ENCODE data around the gene TEX261. TPM values are rescaled to one million over a fixed set of nuclear protein-coding genes. Genes with fewer than 3 reads are reported as not detected.

TEX261 gene
- polyA plus RNA-seq, 3 donors, result 52.6 to 55.6 (median 53.4) TPM

- DNase-seq (ENCODE audit: low read depth in 3 of 3, low spot score in 2 of 3), result no peak
These were observed 11.7 kb downstream of the TEX261 start for GRCh38 chr2:70982971-70983370.

- no peak for DNase-seq (ENCODE audit: low read depth in 3 of 3, low spot score in 2 of 3)
These were observed 12.5 kb downstream of the TEX261 start for GRCh38 chr2:70981866-70982810.

GRCh38 chr2:70981421-70981820, 13.3 kb downstream of the TEX261 start:
- no peak for DNase-seq (ENCODE audit: low read depth in 3 of 3, low spot score in 2 of 3)

DNA sequence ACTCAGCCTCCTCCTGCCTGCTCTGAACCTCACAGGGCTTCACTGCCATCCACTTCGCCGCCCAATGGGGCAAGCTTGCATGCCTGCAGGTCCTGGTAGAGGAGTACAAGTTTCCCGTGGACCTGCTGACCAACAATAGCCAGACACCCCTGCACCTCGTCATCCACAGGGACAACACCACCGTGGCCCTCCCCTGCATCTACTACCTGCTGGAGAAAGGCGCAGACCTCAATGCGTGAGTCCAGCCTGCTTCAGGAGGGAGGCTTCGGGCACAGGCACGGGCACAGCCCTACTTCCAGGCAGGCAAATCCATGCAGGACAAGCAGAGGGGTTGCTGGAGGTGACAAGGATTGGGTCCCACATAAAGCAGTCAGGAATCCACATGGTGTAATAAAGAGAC, 15.0 kb downstream of the TEX261 start:
- no peak for DNase-seq (ENCODE audit: low read depth in 3 of 3, low spot score in 2 of 3)

DNA sequence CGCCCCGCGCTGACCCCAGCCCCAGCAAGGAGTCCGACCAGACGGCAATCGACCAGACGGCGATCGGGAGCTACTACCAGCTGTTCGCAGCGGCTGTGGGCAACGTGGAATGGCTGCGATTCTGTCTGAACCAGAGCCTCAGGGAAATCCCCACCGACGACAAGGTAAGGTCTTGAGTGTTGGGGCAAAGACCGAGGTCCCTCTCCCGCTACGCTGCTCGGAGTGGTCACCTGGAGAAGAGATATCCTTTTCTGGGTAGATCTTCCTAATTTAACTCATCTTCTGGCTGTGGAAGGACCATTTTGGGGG, 15.5 kb downstream of the TEX261 start:
- DNase-seq (ENCODE audit: low read depth in 3 of 3, low spot score in 2 of 3), result no peak

DNA sequence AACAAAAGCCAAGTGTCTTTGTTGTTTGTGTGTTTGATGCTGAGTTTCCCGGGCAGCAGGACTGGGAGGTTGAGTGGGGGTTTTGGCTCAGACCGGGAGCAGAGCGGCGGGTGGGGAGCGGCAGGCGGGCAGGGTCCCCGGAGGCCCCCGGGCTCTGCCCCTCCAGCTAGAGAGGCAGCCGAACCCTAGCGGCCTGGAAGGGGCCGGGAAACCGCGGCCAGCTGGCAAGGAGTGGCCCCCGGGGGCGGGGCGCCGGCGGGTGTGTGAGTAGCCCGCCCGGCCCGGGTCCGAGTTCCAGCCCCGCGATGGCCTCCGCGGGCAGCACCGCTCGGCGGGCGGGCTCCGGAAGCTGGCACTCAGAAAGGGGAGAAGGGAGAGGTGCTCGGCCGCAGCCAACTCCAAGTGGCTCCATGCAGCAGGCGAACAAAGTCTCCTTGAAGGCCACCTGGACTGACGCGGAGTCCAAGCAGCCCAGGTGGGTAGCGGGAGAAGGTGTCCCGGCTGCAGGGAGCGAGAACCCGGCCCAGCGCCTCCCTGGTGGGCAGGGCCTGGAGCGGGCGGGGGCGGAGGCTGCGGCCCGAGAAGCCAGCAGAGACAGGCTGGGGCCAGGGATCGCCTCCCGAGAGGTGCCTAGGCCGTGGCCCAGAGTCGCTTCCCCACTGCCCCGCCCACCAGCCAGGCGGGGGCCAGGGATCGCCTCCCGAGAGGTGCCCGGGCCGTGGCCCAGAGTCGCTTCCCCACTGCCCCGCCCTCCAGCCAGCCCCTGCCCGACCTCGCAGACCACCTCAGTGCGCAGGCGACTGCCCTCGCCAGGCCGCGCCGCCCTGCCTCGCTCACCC, 16.1 kb downstream of the TEX261 start, which contains the start of gene ANKRD53:
Gene ANKRD53, plus strand, starts transcription at position 290 of the 839 bp plus-strand sequence. Its CDS starts 16 bp downstream, at position 306.
- DNase-seq (ENCODE audit: low read depth in 3 of 3, low spot score in 2 of 3), result no peak

GRCh38 chr2:70977605-70978205, 17.0 kb downstream of the TEX261 start:
- no peak for DNase-seq (ENCODE audit: low read depth in 3 of 3, low spot score in 2 of 3)

GRCh38 chr2:70975237-70975636, 19.4 kb downstream of the TEX261 start:
- no peak for DNase-seq (ENCODE audit: low read depth in 3 of 3, low spot score in 2 of 3)

DNA sequence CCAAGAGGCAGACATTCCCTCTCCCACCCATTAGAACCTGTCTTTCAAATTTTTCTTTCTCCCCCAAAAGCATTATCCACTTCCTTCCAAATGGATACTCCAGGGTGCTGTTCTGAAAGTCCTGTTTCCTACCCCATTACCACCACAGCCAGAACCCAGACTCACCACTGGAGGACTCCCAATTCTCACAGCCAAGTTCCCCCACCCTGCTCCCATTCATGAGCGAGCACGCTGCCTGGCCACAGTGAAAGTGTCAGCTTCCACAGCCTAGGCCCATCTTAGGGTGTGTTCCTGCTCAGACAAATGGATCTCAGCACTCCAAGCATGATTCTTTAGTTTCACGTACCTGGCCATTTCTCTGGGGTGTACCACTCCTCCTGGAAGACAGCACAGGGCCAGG, 20.1 kb downstream of the TEX261 start:
- no peak for DNase-seq (ENCODE audit: low read depth in 3 of 3, low spot score in 2 of 3)

- no peak for DNase-seq (ENCODE audit: low read depth in 3 of 3, low spot score in 2 of 3)
These were observed 27.5 kb downstream of the TEX261 start for GRCh38 chr2:70967189-70967588.

DNA sequence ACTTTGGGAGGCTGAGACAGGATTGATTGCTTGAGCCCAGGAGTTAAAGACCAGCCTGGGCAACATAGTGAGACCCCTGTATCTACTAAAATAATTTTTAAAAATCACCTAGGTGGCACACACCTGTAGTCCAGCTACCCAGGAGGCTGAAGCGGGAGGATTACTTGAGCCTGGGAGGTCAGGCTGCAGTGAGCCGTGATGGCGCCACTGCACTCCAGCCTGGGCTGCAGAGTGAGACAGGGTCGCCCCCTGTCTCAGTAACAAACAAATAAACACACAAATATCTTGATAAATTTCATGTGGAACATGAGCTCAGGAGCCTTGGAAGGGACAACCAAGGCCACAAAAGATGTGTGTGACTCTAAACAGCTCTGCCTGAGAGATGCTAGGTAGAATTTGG, 28.0 kb downstream of the TEX261 start:
- no peak for DNase-seq (ENCODE audit: low read depth in 3 of 3, low spot score in 2 of 3)

DNA sequence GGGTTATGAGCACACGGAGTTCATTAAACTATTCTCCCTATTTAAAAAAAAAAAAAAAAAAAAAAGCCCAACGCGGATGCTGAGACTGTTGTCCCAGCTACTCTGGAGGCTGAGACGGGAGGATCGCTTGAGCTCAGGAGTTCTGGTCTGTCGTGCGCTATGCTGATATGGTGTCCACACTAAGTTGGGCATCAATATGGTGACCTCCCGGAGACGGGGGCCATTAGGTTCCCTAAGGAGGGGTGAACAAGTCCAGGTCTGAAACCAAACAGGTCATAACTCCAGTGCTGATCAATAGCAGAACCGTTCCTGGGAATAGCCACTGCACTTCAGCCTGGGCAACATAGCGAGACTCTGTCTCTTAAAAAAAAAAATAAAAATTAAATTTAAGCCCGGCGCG, 29.2 kb downstream of the TEX261 start:
- no peak for DNase-seq (ENCODE audit: low read depth in 3 of 3, low spot score in 2 of 3)

GRCh38 chr2:70964596-70965386, 29.9 kb downstream of the TEX261 start:
- no peak for DNase-seq (ENCODE audit: low read depth in 3 of 3, low spot score in 2 of 3)

DNA sequence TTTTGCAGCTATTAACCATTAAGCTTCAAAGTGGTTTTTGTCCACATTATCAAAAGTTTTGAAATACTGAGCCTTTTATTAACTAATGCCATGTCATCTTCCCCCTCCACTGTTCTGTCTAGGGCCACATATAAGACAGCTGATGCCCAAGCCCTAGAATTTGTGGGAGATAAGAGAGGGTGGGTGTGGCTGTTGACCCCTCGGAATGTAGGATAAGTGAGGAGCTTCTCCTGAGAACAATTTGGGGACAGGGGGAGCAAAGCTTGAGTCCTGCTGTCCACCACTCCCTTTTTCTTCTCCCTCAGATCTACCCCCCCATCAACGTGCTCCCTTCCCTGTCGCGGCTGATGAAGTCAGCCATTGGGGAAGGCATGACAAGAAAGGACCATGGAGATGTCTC, 30.5 kb downstream of the TEX261 start:
- no peak for DNase-seq (ENCODE audit: low read depth in 3 of 3, low spot score in 2 of 3)

GRCh38 chr2:70962885-70963878, 31.5 kb downstream of the TEX261 start:
- no peak for DNase-seq (ENCODE audit: low read depth in 3 of 3, low spot score in 2 of 3)

DNA sequence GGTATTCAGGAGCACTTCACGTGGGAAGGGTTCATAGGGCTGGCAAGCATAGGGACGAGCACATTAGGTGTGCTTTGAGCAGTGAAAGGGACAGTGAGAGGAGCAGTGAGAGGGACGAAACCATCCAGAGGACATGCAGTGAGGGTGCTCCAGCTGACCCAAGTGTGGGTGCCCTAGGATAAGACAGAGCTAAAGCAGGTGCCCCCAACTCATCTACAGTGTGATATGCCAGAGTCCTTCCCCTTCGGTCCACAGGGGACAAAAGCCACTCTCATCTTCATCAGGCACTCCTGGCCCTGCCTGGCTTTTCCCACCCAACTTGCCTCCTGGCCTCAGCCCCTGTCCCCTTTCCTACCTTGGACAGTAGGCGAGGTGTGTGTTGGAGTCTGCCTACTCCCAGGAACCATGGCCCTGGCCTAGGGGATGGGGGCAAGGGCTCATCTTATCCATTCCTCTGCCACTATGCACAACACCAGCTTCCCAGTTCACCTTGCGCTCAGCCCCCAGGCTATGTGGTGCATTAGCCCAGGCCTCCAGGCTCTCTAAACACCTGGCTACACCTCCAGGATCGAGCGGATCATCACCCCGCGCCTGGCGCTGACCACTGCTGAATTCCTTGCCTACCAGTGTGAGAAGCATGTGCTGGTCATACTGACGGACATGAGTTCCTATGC, 32.3 kb downstream of the TEX261 start:
- no peak for DNase-seq (ENCODE audit: low read depth in 3 of 3, low spot score in 2 of 3)

DNA sequence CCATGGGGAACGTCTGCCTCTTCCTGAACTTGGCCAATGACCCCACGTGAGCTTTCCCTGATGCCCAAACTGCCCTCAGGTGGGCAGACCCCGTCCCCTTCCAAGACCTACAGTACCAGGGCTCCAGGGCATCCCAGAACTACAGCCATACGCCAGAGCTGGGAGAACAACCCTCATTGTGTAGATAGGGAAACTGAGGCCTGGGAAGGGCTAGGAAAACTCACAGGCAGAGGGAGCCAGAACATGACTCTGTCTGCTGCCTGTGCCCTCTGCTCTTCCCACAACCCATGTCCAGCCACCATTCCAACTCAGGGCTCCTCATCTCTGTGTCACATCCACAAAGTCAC, 33.1 kb downstream of the TEX261 start:
- DNase-seq (ENCODE audit: low read depth in 3 of 3, low spot score in 2 of 3), result no peak

- DNase-seq (ENCODE audit: low read depth in 3 of 3, low spot score in 2 of 3), result no peak
These were observed 33.6 kb downstream of the TEX261 start for GRCh38 chr2:70960833-70961647.
